OCI-LY3 (cell line): ENCODE data around the gene IL33.

ENCODE experiments used
- CTCF ChIP-seq: fragments of 200-600, 300-600 bp; sonication (generic); IDR thresholded peaks from 2 replicates; pipeline ENCODE4 v1.5.1; 2014; ENCODE audit warnings: antibody characterized with exemption, low read length, low read depth
- EZH2phosphoT487 ChIP-seq: fragments of 200-600 bp; shearing (Covaris generic); IDR thresholded peaks from 2 replicates; pipeline ENCODE4 v1.6.1; 2018; ENCODE audit warnings: antibody characterized with exemption, mixed run types, low read depth

DNA sequence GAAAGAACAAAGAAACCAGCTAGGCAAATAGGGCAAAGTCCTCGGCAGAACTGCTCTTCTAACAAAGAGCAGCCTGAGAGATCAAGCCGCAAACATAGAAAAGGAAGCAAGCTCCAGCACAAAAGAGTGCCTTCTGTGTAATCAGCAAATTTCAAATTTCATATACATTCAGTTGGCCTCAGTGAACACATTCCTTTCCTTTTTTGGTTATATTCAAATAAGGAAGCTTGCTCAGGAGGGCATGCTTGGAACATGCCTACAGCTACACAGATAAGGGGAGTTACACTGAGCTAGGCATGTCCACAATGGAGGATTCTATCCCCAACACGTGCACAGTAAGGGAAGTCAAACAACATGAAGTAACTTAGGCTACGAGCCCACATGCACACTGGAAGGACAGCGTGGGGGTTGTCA is 23.4 kb downstream of the IL33 start:
- TF ChIP-seq CTCF (no peak), EZH2phosphoT487 (no peak)
